ENCODE results near the gene MIS18BP1.

DNA sequence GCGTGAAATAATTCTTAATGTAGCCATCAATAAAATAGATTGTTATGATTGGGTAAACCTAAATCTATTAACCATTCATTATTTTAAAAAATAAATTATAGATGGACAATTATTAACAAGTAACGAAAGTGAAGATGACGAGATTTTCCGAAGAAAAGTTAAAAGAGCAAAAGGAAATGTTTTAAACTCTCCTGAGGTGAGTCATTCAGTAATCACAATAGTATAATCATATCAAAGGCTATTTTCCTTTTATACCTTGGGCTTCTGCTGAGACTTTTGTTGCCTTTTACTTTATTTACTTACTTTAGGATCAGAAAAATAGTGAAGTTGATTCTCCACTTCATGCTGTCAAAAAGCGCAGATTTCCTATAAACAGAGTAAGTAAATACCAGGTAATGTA lies 71.7 kb downstream of the MIS18BP1 start:
- TF ChIP-seq, protein P1, sequence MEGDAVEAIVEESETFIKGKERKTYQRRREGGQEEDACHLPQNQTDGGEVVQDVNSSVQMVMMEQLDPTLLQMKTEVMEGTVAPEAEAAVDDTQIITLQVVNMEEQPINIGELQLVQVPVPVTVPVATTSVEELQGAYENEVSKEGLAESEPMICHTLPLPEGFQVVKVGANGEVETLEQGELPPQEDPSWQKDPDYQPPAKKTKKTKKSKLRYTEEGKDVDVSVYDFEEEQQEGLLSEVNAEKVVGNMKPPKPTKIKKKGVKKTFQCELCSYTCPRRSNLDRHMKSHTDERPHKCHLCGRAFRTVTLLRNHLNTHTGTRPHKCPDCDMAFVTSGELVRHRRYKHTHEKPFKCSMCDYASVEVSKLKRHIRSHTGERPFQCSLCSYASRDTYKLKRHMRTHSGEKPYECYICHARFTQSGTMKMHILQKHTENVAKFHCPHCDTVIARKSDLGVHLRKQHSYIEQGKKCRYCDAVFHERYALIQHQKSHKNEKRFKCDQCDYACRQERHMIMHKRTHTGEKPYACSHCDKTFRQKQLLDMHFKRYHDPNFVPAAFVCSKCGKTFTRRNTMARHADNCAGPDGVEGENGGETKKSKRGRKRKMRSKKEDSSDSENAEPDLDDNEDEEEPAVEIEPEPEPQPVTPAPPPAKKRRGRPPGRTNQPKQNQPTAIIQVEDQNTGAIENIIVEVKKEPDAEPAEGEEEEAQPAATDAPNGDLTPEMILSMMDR (IDR thresholded peaks at IDR 0.05), result no peak
- TF ChIP-seq POLR2A (IDR thresholded peaks at IDR 0.05), result no peak

Measured in body of pancreas (tissue), 4 donors.